Measurements from ENCODE around the gene IL17RD. TPM values are rescaled to one million over a fixed set of nuclear protein-coding genes. Genes with fewer than 3 reads are reported as not detected.

Gene IL17RD
- total and polyA plus RNA-seq, 2 of the 13 experiments (the other 11 are each of a cell fraction or from before 2014, with no cell fraction given): 0.28 to 0.31 TPM

DNA sequence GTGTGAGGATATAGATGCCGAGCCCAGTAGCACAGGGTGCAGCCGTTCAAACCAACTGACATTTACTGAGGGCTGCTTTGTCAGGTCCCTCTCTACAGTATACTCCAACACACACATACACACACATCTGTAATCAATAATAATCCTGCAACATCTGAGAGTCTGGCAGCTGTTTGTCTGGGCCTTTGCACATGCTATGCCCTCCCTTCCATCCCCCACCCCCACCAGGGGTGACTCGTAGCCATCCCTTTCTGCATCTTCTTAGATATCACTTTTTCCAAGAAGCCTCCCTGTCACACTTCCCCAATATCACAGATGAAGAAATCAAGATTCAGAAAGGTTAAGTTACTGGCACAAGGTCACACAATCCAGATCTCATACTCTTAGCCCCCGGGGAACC is 91.0 kb downstream of the IL17RD start (continued):
- TF ChIP-seq, protein P1, sequence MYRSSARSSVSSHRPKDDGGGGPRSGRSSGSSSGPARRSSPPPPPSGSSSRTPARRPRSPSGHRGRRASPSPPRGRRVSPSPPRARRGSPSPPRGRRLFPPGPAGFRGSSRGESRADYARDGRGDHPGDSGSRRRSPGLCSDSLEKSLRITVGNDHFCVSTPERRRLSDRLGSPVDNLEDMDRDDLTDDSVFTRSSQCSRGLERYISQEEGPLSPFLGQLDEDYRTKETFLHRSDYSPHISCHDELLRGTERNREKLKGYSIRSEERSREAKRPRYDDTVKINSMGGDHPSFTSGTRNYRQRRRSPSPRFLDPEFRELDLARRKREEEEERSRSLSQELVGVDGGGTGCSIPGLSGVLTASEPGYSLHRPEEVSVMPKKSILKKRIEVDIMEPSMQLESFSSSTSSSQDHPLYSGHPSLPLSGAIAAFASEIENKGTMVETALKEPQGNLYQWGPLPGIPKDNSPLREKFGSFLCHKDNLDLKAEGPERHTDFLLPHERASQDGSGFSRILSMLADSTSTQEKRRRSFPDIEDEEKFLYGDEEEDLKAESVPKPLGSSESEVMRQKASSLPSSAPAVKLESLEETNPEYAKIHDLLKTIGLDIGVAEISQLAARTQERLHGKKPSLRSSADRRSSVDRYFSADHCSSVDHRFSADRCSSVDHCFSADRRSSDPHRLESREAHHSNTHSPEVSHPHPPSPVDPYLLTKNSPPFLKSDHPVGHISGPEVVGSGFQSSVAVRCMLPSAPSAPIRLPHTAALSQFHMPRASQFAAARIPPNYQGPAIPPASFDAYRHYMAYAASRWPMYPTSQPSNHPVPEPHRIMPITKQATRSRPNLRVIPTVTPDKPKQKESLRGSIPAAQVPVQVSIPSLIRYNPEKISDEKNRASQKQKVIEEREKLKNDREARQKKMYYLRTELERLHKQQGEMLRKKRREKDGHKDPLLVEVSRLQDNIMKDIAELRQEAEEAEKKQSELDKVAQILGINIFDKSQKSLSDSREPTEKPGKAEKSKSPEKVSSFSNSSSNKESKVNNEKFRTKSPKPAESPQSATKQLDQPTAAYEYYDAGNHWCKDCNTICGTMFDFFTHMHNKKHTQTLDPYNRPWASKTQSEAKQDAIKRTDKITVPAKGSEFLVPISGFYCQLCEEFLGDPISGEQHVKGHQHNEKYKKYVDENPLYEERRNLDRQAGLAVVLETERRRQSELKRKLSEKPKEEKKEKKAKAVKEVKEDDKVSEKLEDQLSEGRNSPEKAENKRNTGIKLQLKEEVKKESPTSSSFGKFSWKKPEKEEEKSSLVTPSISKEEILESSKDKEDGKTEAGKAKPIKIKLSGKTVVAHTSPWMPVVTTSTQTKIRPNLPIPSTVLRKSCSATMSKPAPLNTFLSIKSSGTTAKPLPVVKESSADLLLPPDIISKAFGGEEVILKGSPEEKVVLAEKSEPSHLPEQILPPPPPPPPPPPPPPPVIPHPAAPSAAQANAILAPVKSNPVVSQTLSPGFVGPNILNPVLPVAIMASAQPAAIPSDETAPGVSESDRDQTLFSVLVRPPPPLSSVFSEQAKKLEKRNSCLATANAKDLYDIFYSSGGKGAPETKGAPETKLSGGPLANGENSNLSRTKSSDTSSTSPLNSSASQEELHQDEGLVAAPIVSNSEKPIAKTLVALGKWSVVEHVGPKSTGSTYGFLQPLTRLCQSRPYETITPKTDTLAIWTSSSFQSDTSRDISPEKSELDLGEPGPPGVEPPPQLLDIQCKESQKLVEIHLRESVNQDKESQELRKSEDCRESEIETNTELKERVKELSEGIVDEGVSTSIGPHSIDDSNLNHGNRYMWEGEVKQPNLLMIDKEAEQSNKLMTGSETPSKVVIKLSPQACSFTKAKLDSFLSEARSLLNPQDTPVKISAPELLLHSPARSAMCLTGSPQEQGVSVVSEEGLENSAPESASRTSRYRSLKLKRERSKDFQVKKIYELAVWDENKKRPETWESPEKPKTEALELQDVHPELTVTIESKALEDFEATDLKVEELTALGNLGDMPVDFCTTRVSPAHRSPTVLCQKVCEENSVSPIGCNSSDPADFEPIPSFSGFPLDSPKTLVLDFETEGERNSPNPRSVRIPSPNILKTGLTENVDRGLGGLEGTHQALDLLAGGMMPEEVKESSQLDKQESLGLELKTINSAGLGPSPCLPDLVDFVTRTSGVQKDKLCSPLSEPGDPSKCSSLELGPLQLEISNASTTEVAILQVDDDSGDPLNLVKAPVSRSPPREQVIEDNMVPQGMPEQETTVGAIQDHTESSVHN (CRISPR knock-in tag; IDR thresholded peaks at IDR 0.05): no peak
- no peak for TF ChIP-seq ZNF777 (CRISPR knock-in tag; IDR thresholded peaks at IDR 0.05)
- no peak for TF ChIP-seq ZNF652 (CRISPR knock-in tag; IDR thresholded peaks at IDR 0.05; ENCODE audit: borderline replicate concordance, low read depth)
- TF ChIP-seq, protein P2, sequence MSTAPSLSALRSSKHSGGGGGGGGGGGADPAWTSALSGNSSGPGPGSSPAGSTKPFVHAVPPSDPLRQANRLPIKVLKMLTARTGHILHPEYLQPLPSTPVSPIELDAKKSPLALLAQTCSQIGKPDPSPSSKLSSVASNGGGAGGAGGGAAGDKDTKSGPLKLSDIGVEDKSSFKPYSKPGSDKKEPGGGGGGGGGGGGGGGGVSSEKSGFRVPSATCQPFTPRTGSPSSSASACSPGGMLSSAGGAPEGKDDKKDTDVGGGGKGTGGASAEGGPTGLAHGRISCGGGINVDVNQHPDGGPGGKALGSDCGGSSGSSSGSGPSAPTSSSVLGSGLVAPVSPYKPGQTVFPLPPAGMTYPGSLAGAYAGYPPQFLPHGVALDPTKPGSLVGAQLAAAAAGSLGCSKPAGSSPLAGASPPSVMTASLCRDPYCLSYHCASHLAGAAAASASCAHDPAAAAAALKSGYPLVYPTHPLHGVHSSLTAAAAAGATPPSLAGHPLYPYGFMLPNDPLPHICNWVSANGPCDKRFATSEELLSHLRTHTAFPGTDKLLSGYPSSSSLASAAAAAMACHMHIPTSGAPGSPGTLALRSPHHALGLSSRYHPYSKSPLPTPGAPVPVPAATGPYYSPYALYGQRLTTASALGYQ (CRISPR knock-in tag; IDR thresholded peaks at IDR 0.05): no peak

Data from HepG2 (cell line).